Endothelial cell of umbilical vein (primary cell): ENCODE data around the gene PDE7B. TPM values are rescaled to one million over a fixed set of nuclear protein-coding genes. Genes with fewer than 3 reads are reported as not detected.

ENCODE experiments used
- BruUV-seq: library from RNA; stranded (reverse); fragments of 400-500 nt; replicated peaks from 2 replicates; lab custom pipeline; 2021; lab: Mats Ljungman, UMichigan
- CTCF ChIA-PET: fragments of 300-600, 350-600 bp; sonication (Branson Sonifier 250); formaldehyde crosslinking; loops from one replicate; lab custom pipeline; 2021; ENCODE audit warnings: antibody characterized with exemption, inconsistent platforms; lab: Charles Lee
- POLR2A ChIA-PET: fragments of 300-600, 350-600 bp; sonication (Branson Sonifier 250); formaldehyde crosslinking; loops from one replicate; lab custom pipeline; 2021; ENCODE audit warnings: antibody characterized with exemption, inconsistent platforms; lab: Charles Lee
- DNase-seq: peaks from one replicate; pipeline ENCODE4 v3.0.0-alpha.2; 2011; ENCODE audit warnings: low read depth, low spot score
- FAIRE-seq: peaks from 2 replicates; lab custom pipeline; 2011; peaks lifted over from hg19 to GRCh38; lab: Jason Lieb, UNC
- H2AFZ ChIP-seq: 2 replicates; pipeline ENCODE4 v1.6.0; 2012; ENCODE audit warnings: low read depth, low read length, control low read depth, inconsistent platforms
- H3K27ac ChIP-seq: 2 replicates; pipeline ENCODE4 v1.5.1; 2011; ENCODE audit warnings: low read depth, mild to moderate bottlenecking, control low read depth, low read length, moderate library complexity; ENCODE audit not compliant: insufficient read depth
- H3K27me3 ChIP-seq, 2 experiments: 2 replicates each; pipeline versions ENCODE4 v1.6.0 to v1.6.1; 2011; ENCODE audit warnings: low read length in 2 of 2, mixed read lengths in 1 of 2; ENCODE audit not compliant: control insufficient read depth in 2 of 2, insufficient read depth in 2 of 2
- H3K36me3 ChIP-seq, 2 experiments: 2 replicates in 1 of 2; 3 replicates in 1 of 2; pipeline ENCODE4 v1.5.1; 2011; ENCODE audit warnings: low read length in 2 of 2, mild to moderate bottlenecking in 1 of 2, moderate library complexity in 1 of 2; ENCODE audit not compliant: control insufficient read depth in 2 of 2, insufficient read depth in 2 of 2; ENCODE audit errors: extremely low read depth in 1 of 2
- H3K4me1 ChIP-seq: 3 replicates; pipeline ENCODE4 v1.5.1; 2011; ENCODE audit warnings: mild to moderate bottlenecking, low read length; ENCODE audit not compliant: control insufficient read depth, insufficient read depth; ENCODE audit errors: extremely low read depth
- H3K4me2 ChIP-seq: 2 replicates; pipeline ENCODE4 v1.6.1; 2011; ENCODE audit warnings: low read length, control low read depth, mixed read lengths; ENCODE audit not compliant: insufficient read depth
- H3K4me3 ChIP-seq, 3 experiments: fragments of 200-600 bp in 1 of 3; sonication (generic), shearing (Covaris generic) in 1 of 3; replicated peaks in 1 of 3; 2 replicates each; pipeline ENCODE4 v1.5.1; 2011 to 2016; ENCODE audit warnings: control low read depth in 3 of 3, low read length in 3 of 3, mild to moderate bottlenecking in 2 of 3, inconsistent platforms in 1 of 3, low read depth in 1 of 3, moderate library complexity in 1 of 3; ENCODE audit not compliant: insufficient read depth in 1 of 3
- H3K79me2 ChIP-seq: 2 replicates; pipeline ENCODE4 v1.6.0; 2012; ENCODE audit warnings: low read length, inconsistent platforms; ENCODE audit not compliant: control insufficient read depth, insufficient read depth
- H3K9ac ChIP-seq: replicated peaks from 2 replicates; pipeline ENCODE3; 2011; ENCODE audit warnings: low read length, control low read depth; ENCODE audit not compliant: insufficient read depth; ENCODE audit errors: extremely low read depth
- H3K9me1 ChIP-seq: replicated peaks from 3 replicates; pipeline ENCODE4 v1.6.0; 2011; ENCODE audit warnings: mild to moderate bottlenecking, low read length; ENCODE audit not compliant: control insufficient read depth, insufficient read depth; ENCODE audit errors: extremely low read depth
- H3K9me3 ChIP-seq: replicated peaks from 2 replicates; pipeline ENCODE4 v1.5.1; 2012; ENCODE audit warnings: low read length, inconsistent platforms; ENCODE audit not compliant: control insufficient read depth, insufficient read depth
- H4K20me1 ChIP-seq: replicated peaks from 2 replicates; pipeline ENCODE3; 2011; ENCODE audit warnings: mild to moderate bottlenecking, low read length; ENCODE audit not compliant: control insufficient read depth, insufficient read depth; ENCODE audit errors: extremely low read depth
- CTCF ChIP-seq, 2 donors: IDR thresholded peaks; 1 replicate in 1 of 2; 2 replicates in 1 of 2; pipeline ENCODE4 v1.5.1; 2011; ENCODE audit warnings: low read length in 2 of 2, mild to moderate bottlenecking in 2 of 2, moderate library complexity in 2 of 2, control low read depth in 1 of 2, inconsistent platforms in 1 of 2, low read depth in 1 of 2; ENCODE audit not compliant: insufficient read depth in 1 of 2; ENCODE audit errors: extremely low read depth in 1 of 2
- EZH2 ChIP-seq: IDR thresholded peaks from 2 replicates; pipeline ENCODE4 v1.6.1; 2012; ENCODE audit warnings: borderline replicate concordance, low read depth, mild to moderate bottlenecking, moderate library complexity, low read length, inconsistent platforms; ENCODE audit not compliant: severe bottlenecking
- FOS ChIP-seq: IDR thresholded peaks from 2 replicates; pipeline ENCODE4 v1.6.1; 2011; ENCODE audit warnings: mild to moderate bottlenecking, low read length, moderate library complexity, borderline replicate concordance; ENCODE audit not compliant: insufficient read depth
- GATA2 ChIP-seq: IDR thresholded peaks from 2 replicates; pipeline ENCODE4 v1.7.0; 2011; ENCODE audit warnings: low read depth, mild to moderate bottlenecking, moderate library complexity, mixed read lengths, low read length; ENCODE audit not compliant: insufficient read length, insufficient read depth
- JUN ChIP-seq: IDR thresholded peaks from 2 replicates; pipeline ENCODE4 v1.6.1; 2011; ENCODE audit warnings: borderline replicate concordance, low read depth; ENCODE audit not compliant: insufficient read length, insufficient read depth
- MYC ChIP-seq: IDR thresholded peaks from one replicate; pipeline ENCODE4 v1.6.1; 2011; ENCODE audit warnings: mild to moderate bottlenecking, low read depth, low read length
- POLR2A ChIP-seq: IDR thresholded peaks from 2 replicates; pipeline ENCODE4 v1.6.1; 2012; ENCODE audit warnings: low read depth, mild to moderate bottlenecking, control low read depth, low read length
- POLR2AphosphoS5 ChIP-seq: IDR thresholded peaks from 2 replicates; pipeline ENCODE4 v1.6.1; 2012; ENCODE audit warnings: low read depth, mild to moderate bottlenecking, control low read depth, low read length, moderate library complexity; ENCODE audit not compliant: insufficient read depth
- dilution Hi-C: fragments of 300-500 bp; cut with MboI; formaldehyde crosslinking; loops from one replicate; pipeline ENCODE4 v1.15.0; 2019; ENCODE audit warnings: low sequenced_read_pairs; ENCODE audit not compliant: extremely low pct_ligation_motif_present
- intact Hi-C: fragments of 100-400 bp; cut with micrococcal nuclease; formaldehyde crosslinking; loops from one replicate; pipeline ENCODE4 v1.10.0; 2022
- polyA plus RNA-seq, 4 experiments: library from polyadenylated mRNA; depleted of rRNA in 3 of 4; stranded (reverse) in 3 of 4; unstranded in 1 of 4; fragments of >200 nt; gene quantifications; 2 replicates each; pipeline versions ENCODE4 v1.2.1 to v1.2.3, GENCODE V29; 2011 to 2012; ENCODE audit warnings: missing spikeins in 1 of 4
- total RNA-seq: library from RNA; stranded (reverse); gene quantifications from 2 replicates; pipeline ENCODE4 v1.2.3, GENCODE V29; 2021
- TF ChIP-seq, protein P1 (sequence below): IDR thresholded peaks from 2 replicates; pipeline ENCODE4 v1.6.1; 2011; ENCODE audit not compliant: insufficient read depth, insufficient read length

The PDE7B gene
- total and polyA plus RNA-seq, 2 donors (not counting 3 experiments of a cell fraction or from before 2014, with no cell fraction given): 20.6 to 25.1 TPM

GRCh38 chr6:135921188-135921587, 69.7 kb downstream of the PDE7B start:
- H3K9me1 ChIP-seq: no peaks in the 10 kb centered on the region
- H3K4me3 ChIP-seq: no peak overlapping the region
- H3K27me3 ChIP-seq: no peaks in the 10 kb centered on the region
- TF ChIP-seq CTCF (IDR thresholded peaks at IDR 0.05; ENCODE audit: extremely low read depth in 1 of 2, insufficient read depth in 1 of 2, low read depth in 1 of 2, low read length in 2 of 2) (no peak), JUN (no peak), POLR2AphosphoS5 (no peak), MYC (no peak), EZH2 (no peak), POLR2A (no peak), GATA2 (no peak), FOS (no peak)
- TF ChIP-seq, protein P1, sequence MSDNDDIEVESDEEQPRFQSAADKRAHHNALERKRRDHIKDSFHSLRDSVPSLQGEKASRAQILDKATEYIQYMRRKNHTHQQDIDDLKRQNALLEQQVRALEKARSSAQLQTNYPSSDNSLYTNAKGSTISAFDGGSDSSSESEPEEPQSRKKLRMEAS: no peak
- no peaks in the 10 kb centered on the region for H3K9me3 ChIP-seq
- H3K4me1 ChIP-seq: peaks cover 19% of the 10 kb centered on the region
- no peak overlapping the region for H3K4me2 ChIP-seq
- ChIA-PET POLR2A (no interaction called here), CTCF (interaction anchor here (1.9 kb wide), 1 partner anchor 11 kb away, joined by 10 read pairs; no protein-coding TSS in a partner anchor)
- dilution Hi-C loops (no loop called here), intact Hi-C loops (loop anchor here (5.0 kb wide), 1 partner anchor 131 kb away; no protein-coding TSS in a partner anchor)
- no peak overlapping the region for H2AFZ ChIP-seq
- DNase-seq (no peak), FAIRE-seq (no peak)
- BruUV-seq: no TSS peak
- H3K36me3 ChIP-seq: no peaks in the 10 kb centered on the region
- H3K9ac ChIP-seq: no peak overlapping the region
- no peaks in the 10 kb centered on the region for H3K79me2 ChIP-seq
- H4K20me1 ChIP-seq: no peaks in the 10 kb centered on the region
- no peak overlapping the region for H3K27ac ChIP-seq
